HS-5 (cell line): ENCODE data around the gene PCSK7.
"Not testable (repeated sequence)": the region's sequence is repeated elsewhere in the genome, so short reads cannot be mapped to it uniquely, and the experiment has no call there.

ENCODE experiments used
- DNase-seq: peaks from one replicate; pipeline ENCODE4 v3.0.0-alpha.2; 2012; ENCODE audit warnings: low read depth

The PCSK7 gene

GRCh38 chr11:117231842-117232091 lies at the start of gene PCSK7:
Gene PCSK7, minus strand, starts transcription at chr11:117232073. Its CDS starts 2,229 bp downstream, at chr11:117229844.
- no peak for DNase-seq

GRCh38 chr11:117281159-117281558 lies 49.3 kb upstream of the PCSK7 start:
- DNase-seq = peak; percentile 88

- DNase-seq = no peak
Observed at GRCh38 chr11:117279711-117280376, 48.0 kb upstream of the PCSK7 start.

GRCh38 chr11:117278347-117278746 lies 46.5 kb upstream of the PCSK7 start:
- no peak for DNase-seq

- peak; percentile 86 for DNase-seq
Observed at GRCh38 chr11:117273550-117274289, 41.8 kb upstream of the PCSK7 start.

- DNase-seq = not testable (repeated sequence)
Observed at GRCh38 chr11:117272175-117272574, 40.3 kb upstream of the PCSK7 start.

GRCh38 chr11:117271208-117271607 lies 39.3 kb upstream of the PCSK7 start:
- no peak for DNase-seq

GRCh38 chr11:117269856-117270255 lies 38.0 kb upstream of the PCSK7 start:
- DNase-seq = no peak

- DNase-seq = no peak
Observed at GRCh38 chr11:117265745-117266144, 33.9 kb upstream of the PCSK7 start.

GRCh38 chr11:117264624-117265323 lies 32.9 kb upstream of the PCSK7 start:
- not testable (repeated sequence) for DNase-seq

- no peak for DNase-seq
Observed at GRCh38 chr11:117259417-117259816, 27.5 kb upstream of the PCSK7 start.

- DNase-seq = no peak
Observed at GRCh38 chr11:117258576-117258975, 26.7 kb upstream of the PCSK7 start.

- DNase-seq = no peak
Observed at GRCh38 chr11:117256573-117256972, 24.7 kb upstream of the PCSK7 start.

GRCh38 chr11:117255966-117256365 lies 24.1 kb upstream of the PCSK7 start:
- DNase-seq = no peak

- no peak for DNase-seq
Observed at GRCh38 chr11:117251506-117251905, 19.6 kb upstream of the PCSK7 start.

GRCh38 chr11:117249571-117249970 lies 17.7 kb upstream of the PCSK7 start:
- no peak for DNase-seq

GRCh38 chr11:117248341-117248740 lies 16.5 kb upstream of the PCSK7 start:
- DNase-seq = no peak

- DNase-seq = peak; percentile 84
Observed at GRCh38 chr11:117239295-117239694, 7.4 kb upstream of the PCSK7 start.

GRCh38 chr11:117238221-117238620 lies 6.3 kb upstream of the PCSK7 start:
- DNase-seq = no peak

GRCh38 chr11:117232911-117233409 lies 1.1 kb upstream of the PCSK7 start:
- no peak for DNase-seq

- DNase-seq = peak; percentile 29
Observed at GRCh38 chr11:117232092-117232878, 412 bp upstream of the PCSK7 start, which contains the start of gene RNF214. Gene RNF214, plus strand, starts transcription at chr11:117232671. Its CDS starts 1,602 bp downstream, at chr11:117234273.
